GM21723 (cell line): ENCODE measurements around the gene CYB561D2.
"Not testable (repeated sequence)": the region's sequence is repeated elsewhere in the genome, so short reads cannot be mapped to it uniquely, and the experiment has no call there.

Source experiments
- ATAC-seq: cut with Tn5 transposase; IDR thresholded peaks from one replicate; pipeline ENCODE4 v1.9.1; 2021; ENCODE audit warnings: mild to moderate bottlenecking, moderate library complexity; ENCODE audit not compliant: unreplicated experiment

CYB561D2 gene, protein sequence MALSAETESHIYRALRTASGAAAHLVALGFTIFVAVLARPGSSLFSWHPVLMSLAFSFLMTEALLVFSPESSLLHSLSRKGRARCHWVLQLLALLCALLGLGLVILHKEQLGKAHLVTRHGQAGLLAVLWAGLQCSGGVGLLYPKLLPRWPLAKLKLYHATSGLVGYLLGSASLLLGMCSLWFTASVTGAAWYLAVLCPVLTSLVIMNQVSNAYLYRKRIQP

DNA sequence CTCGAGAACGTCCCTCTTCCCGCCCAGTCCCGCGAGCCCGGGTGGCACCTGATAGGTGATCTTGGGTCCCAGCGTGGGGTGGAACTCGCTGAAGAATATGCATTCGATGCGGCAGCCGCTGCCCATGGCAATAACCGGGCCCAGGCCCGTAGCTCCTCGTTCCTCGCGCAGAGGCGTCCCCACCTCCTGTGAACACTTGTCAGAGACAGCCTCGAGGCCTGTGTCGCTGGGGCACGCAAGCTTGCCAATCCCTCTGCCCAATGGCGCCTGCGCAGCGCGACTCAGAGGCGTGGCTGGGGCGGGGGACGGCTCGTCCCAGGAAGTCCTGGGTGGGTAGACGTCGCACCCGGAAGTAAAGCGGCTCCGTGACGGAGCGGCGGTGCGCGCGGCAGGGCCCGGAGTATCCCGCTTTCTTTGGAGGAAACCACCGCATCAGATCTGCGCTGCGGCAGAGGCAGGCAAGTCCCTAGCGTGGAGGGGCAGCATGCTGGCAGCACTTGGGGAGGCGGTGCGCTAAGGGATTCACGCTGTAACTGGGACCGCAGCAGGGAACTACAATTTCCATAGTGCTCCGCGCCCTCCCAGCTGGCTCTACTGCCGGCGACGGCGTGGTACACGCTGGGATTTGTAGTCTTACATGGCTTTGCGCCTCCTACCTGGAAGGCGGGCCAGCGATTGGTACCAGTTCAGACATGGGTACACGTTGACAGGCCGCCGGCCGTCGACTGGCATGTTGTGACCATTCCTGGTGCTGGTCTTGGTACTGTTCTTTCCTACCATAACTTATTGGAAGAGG, at the start of gene CYB561D2, which contains the start of gene NPRL2:
Gene CYB561D2 (plus strand): TSS at position 336 of the 796 bp plus-strand sequence. CDS start 572 bp downstream, outside the sequence.
Gene NPRL2 (minus strand): TSS at position 249 of the 796 bp plus-strand sequence. CDS start 123 bp downstream, at position 126.
- peak; percentile 86 for ATAC-seq

DNA sequence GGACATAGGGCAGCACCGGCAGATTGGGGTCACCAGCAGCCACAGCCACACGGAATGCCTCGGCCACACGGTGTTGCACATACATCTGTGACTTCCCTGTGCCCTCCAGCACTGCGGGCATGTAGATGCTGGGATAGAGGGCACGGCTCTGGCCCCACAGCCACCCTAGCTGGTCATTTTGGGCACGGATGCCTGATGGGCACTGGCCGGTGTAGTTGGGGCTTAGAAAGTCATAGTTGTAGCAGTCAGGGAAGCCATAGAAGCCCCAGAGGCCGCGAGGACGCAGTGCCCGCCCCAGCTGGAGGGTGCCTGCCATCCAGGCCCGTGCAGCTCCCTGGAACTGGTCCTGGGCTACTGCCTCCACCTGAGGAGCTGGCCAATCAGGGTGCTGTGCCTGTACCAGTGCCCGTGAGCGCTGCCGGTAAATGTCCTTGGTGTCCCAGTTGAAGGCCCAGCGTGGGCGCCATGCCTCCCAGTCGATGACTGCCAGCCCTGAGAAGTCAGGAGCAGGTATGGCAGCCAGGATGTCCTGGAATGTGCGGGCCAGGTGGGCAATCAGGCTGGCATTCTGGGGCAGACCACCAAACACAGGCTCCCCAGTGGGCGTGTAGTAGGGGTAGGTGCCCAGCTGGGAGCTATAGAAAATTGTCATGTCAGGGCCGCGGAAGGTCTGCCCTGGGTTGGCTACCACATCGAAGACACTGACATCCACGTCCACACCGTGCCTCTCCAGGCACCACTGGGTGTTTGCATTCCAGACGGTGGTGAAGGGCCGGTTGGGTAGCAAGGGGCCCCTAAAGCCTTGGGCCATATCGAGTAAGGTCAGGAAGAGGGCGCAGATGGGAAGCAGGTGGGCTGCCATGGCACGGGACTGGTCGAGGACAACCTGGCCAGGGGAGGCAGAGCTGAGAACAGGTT, 48.3 kb upstream of the CYB561D2 start:
- ATAC-seq, result no peak

DNA sequence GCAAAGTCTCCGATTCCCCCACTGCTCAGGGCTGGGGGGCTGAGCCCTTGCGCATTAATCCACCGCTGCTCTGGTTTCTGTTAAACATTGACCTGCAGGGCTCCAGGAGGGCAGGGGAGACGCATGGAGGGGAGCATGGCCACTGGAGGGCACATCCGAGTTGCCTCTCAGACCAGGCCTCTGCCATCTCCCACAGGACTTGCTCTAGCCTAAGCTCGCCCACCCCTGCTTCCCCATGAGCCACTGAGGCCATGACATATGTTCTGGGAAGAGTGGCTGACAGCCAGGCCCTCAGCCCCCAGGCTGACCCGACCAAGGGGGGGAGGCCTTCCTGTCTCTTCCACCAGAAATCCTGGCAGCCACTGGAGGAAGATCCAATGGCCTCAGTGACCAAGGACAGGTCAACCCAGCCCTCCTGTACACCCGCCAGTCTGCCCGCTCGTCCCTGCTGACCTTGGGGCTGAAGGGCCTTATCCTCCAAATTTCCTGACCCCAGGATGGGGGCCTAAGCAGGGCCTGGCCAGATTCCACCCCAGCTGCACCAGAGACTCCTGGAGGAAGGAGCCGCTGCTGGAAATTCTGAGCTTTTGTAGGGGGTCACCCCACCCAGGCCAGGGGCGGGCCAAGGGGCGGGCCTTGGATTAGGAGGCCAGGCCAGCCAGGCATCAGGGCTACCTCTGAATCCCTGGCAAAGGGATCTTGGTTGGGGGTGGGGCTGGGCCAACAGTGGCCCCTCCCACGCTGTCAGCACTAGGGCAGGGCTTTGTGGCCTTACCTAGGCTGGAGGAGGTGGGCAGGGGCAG, 47.4 kb upstream of the CYB561D2 start, which contains the start of gene HYAL1:
Gene HYAL1 (minus strand): TSS at position 562 of the 803 bp plus-strand sequence. CDS start 618 bp downstream, outside the sequence.
- ATAC-seq, result no peak

DNA sequence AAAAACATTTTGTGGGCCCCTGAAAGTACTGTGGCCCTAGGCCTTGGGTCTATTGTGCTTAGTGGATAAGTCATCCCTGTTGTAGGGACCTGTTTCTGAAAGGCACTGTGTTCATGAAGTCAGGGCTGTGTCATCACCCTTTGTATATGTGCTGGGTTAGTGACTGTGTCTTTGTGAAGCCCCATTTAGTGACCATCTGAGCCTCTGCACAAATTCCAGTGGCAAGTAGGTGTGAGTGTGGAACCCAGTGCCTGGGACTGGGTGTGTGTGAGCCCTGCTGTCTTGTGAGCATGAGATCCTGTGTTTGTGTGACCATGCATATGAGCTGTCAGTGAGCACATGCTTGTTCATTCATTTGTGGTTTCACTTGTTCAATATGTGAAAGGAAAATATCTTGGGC, 46.1 kb upstream of the CYB561D2 start:
- no peak for ATAC-seq

DNA sequence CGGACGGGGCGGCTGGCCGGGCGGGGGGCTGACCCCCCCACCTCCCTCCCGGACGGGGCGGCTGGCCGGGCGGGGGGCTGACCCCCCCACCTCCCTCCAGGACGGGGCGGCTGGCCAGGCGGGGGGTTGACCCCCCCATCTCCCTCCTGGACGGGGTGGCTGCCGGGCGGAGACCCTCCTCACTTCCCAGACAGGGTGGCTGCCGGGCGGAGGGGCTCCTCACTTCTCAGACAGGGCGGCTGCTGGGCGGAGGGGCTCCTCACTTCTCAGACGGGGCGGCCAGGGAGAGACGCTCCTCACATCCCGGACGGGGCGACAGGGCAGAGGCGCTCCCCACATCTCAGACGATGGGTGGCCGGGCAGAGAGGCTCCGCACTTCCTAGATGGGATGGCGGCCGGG, 38.6 kb upstream of the CYB561D2 start:
- not testable (repeated sequence) for ATAC-seq

DNA sequence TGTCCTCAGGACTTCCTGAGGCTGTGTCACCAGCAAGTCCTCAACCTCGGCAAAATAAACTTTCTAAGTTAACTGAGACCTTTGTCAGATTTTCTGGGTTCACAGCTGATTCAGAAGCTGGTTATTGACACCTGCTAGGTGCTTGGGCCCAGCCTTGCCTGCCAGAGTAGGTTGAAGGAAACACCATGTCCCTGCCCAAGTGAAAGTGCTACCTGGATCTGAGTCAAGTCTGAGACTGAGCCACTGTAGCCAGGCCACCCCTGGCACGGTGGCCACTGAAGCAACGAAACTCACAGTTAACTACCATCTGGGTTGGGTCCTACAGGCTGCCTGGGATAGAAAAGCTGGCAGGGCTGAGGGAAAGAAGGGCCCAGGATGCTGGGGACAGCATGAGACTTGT, 36.3 kb upstream of the CYB561D2 start:
- ATAC-seq, result no peak

DNA sequence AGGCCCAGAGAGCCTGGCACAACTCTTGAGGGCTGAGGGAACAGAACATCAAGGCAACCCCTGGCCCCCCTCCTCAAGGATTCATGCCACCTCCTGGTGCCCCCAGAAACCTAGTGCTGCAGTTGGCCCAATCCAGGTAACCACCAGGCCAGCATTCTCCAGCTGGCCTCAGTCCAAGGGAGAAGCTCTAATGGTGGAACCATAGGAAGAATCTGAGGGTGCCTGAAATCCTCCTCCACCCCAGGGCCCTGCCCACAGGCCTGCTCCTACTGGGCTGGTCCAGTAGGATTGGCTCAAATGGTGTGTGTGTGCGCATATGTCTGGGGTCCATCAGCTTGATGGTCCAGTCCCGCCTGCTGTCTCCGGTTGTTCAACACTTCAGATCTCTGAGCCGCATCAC, 35.8 kb upstream of the CYB561D2 start:
- ATAC-seq, result no peak

DNA sequence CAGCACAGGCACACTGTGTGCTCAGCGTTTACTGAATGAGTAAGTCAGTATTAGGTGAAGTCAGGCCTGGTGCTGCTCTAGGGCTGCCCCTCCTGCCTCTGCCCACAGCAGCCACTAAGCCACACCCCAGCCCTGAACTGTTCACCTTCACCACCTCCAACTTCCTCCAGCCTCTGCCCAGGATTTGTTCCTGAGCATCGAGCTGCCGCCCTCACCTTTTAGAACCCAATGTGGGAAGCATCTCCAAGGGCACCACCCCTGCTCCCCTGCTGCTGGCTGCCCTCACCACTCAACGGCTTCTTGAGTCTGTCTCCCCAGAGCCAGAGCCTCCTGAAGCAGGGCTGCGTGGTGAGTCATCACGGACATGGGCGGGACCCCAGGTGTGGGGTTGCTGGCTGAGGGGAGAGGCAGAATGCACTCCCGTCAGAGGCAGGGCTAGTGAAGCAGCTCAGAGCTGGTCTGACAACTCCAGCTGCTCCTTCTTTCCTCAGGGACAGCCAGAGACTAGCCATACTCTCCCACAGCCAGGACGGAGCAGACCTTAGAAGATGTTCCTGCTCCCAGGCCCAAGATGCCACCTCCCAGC, 33.9 kb upstream of the CYB561D2 start:
- no peak for ATAC-seq

DNA sequence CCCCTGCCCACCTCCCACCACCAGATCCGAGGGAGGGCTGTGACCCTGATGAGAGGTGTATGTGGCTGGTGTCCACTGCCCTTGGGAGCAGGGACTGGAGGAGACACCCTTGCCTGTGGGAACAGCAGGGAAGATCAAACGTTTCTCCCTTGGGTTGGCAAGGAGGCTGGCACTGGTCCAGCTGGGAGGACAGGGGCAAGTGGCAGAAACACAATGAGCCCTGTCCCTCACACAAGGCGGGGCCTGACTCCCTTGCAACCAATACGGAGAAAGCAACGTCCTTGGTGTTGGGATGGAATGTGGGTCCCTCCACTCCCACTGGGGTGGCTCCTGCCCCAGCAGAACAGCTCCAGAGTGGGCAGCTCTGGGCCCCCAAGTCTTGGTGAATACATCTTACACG, 33.4 kb upstream of the CYB561D2 start:
- no peak for ATAC-seq

DNA sequence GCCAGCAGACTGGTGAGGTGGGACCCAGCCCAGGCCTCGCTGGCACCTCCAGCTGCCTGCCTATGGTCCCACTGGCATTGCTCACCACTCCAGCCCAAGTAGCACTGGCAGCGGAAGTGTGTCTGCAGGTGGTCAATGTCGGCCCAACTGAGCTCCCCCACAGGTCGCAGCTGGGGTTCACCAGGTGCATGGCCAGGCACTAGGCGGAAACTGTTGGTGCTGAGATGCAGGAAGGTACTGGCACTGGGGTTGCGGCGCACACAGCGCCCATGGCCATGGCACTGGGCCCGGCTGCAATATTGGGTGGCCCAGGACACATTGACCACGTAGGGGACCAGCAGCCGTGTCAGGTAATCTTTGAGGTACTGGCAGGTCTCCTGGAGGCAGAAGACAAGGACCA, 32.5 kb upstream of the CYB561D2 start:
- ATAC-seq, result no peak

DNA sequence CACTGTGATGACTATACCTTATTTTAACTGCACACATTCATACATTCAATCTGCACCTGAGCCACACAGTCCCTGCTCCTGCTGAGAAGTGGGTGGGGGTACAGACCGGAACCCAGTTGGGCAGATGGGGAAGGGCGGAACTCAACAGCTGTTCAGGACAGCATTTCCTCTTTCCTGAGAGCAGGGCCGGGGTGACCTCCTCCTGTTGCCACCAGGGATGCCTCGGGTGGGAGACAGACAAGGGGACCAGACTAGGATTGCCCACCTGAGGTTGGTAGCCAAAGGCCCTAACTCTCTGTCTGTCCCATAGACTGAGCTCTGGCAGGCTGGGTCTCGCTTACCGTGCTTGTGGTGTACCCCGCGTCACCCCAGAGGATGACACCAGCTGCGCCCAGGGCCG, 32.0 kb upstream of the CYB561D2 start:
- ATAC-seq, result no peak

DNA sequence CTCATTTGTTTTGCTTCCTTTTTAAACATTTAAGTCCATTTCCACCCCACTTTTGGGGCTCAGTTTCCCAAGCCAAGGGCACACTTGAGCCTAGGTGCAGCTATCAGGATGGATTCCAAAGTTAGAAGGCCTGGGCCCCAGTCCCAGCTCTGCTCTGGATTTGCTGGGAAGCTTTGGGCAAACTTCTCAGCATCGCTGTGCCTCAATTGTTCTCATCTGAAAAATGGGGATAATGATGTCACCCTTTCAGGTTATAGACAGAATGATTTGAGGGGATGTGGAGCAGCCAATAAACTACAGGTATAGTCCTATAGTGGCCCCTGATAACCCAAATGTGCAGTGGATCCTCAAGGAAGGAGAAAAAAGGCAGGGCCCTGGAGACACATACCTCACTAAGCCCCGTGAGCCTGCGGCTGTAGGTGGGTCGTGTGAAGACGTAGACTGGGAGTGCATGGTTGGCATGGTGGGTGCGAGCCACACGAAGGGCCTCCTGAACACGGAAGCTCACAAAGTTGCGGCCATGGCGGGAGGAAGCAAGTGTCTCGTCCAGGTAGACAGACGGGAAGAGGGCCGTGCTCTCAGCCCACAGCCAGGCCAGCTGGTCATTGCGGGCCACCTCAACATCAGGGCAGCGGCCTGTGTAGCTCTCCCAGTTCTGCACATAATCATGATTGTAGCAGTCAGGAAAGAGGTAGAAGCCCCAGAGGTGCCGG, 31.3 kb upstream of the CYB561D2 start:
- no peak for ATAC-seq

DNA sequence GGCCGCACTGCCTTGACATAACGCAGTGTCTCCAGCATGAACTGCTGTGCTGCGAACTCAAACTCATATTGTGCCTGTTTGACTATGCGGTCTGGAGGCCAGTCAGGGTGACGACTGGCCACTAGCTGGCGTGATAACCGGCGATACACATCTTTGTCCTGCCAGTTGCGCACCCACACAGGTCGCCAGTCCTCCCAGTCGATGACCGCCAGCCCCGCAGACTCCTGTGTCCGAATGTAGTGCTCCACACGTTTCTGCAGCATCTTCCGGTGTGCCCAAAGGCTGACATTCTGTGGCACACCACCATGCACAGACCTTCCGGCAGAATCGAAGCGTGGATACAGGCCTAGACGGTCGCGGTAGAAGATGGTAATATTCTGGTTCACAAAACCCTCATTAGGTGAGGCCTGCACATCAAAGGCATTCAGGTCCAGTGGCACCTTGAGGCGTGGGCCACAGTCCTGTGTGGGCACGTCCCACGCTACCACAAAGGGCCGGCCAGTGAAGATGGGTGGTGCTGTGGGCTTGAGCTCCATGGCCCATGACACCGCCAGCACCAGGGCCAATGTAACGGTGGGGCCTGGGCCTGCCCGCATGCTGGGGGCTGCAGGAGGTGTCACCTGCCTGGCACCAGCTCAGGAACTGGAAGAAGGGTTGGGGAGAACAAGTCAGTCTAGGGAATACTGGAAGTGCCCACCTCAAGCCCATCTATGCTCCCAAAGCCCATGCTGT, 30.6 kb upstream of the CYB561D2 start:
- ATAC-seq, result no peak

DNA sequence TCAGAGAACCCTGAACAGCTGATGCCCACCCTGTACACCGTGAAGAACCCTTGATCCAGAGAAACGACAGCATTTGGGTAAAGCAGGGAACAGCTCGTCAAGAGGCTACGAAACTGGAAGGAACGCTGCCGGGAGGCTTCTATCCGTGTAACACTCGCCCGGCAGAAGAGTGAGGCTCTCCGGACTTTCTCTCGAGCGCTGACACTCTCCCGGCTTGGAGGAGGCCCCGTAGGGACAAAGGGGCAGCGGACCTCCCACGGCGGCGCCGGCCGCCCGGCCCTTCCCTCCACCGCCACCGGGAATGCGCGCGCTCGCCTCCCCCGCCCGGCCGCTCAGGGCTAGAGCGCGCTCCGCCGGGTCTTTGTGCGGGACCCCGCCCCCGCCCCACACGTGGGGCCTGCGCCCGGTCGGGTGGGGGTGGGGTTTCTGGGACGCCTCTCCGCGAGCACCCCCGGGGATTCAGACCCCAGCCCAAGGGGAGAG, 29.8 kb upstream of the CYB561D2 start:
- peak; percentile 50 for ATAC-seq

DNA sequence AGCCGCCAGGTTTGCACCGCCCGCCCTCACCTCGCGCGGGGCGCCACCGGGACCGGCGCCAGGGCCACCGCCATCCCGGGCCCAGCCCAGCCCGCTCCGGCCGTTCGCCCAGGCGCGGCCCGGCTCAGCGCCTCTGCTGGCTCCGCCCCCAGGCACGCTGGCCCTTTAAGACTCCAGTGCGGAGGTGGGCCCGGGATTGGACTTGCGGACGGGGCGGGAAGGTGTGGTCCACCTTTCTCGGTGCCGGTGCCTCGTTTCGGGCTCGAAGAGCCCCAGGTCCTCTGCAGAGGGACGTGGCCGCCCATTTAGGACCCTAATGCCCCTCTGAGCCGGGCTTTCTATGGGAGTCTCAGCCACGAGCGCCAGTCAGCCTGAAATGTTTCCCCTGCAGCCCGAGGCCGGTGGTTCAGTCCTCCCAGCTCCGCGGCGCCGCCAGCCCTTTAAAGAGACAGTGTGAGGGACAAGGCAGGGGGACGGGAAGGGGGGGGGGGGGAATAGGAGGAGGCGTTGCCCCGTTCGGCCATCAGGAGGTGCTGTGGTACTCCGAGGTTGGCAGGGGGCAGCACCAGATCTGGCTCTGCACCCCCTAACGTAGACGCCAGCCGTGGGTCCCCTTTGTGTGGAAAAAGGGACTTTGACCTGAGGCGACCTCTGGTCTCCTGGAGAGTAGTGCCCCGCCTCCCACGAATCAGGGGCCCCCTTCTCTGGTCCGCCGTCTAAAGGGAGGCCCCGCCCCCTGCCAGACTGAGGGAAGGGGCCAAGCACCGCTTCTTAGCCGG, 29.1 kb upstream of the CYB561D2 start:
- ATAC-seq, result peak; percentile 82

DNA sequence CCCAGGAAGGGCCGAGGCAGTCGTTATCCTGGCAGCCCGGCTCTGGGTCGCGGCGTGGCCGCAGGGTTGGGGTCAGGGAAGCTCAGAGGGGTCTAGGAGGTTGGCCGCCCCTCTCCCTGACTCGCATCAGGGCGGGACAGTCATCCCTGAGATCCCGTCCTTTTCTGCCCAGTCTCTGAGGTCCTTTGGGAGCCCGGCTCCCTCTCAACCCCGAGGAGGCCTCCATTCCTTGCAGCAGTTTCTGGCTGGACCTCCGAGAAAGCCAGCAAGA, 28.6 kb upstream of the CYB561D2 start:
- no peak for ATAC-seq

DNA sequence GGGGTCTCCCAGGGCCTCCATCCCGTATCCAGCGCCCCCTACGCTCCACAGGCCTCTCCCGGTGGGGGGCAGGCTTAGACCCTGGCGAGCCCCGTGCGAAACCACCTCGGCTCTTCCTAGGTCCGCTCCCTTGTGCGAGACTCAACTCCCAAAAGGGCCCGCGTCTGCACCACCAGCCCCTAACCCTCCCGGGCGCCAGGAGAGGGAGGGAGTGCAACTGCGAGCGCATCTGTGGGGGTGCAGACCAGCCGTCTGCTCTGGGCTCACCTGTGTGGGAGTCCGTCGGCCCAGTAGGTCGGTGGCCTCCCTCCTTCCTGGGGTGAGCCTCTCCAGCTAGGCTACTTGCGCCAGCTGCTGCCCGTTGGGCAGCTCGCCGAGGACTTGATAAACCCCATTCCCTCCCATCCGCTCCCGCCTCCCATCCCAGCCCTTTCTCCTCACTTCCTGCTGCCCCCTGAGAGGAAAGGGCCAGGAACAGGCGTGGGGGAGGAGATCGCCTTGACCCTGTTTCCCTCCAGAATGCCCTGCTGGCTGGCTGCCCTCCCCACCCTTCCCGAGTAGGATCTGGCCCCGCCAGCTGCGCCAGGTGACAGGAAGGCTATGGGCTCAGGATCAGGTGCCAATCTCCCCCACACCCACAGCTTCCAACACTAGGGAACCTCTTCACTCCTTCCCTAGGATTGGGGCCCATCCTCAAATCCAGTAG, 28.1 kb upstream of the CYB561D2 start, which contains the start of gene HYAL2:
Gene HYAL2 (minus strand): TSS at position 360 of the 706 bp plus-strand sequence. CDS start 2,256 bp downstream, outside the sequence.
- no peak for ATAC-seq
